Colonic mucosa (tissue), 4 donors: ENCODE measurements around the gene TMEM63A. TPM values are rescaled to one million over a fixed set of nuclear protein-coding genes. Genes with fewer than 3 reads are reported as not detected.

Experiments
- DNase-seq: peaks from one replicate; pipeline ENCODE4 v3.0.0-alpha.2; 2020
- H3K27ac ChIP-seq: fragments of 200-600 bp; one replicate; pipeline ENCODE4 v1.8.0; 2021
- H3K27me3 ChIP-seq: fragments of 200-600 bp; one replicate; pipeline ENCODE4 v1.8.0; 2021
- H3K36me3 ChIP-seq: fragments of 200-600 bp; one replicate; pipeline ENCODE4 v1.8.0; 2021
- H3K4me1 ChIP-seq: fragments of 200-600 bp; one replicate; pipeline ENCODE4 v1.8.0; 2021; ENCODE audit warnings: mild to moderate bottlenecking
- H3K4me3 ChIP-seq: fragments of 200-600 bp; one replicate; pipeline ENCODE4 v1.8.0; 2021
- H3K9ac ChIP-seq, 2 donors: one replicate each; pipeline ENCODE4 v1.7.0; 2013; ENCODE audit warnings: control low read depth in 2 of 2, low read depth in 2 of 2, low read length in 2 of 2
- H3K9me3 ChIP-seq: fragments of 200-600 bp; one replicate; pipeline ENCODE4 v1.8.0; 2021
- intact Hi-C: fragments of 100-400 bp; cut with DNase I; formaldehyde crosslinking; loops from one replicate; pipeline ENCODE4 v1.14.1; 2022
- total RNA-seq, 2 donors: library from RNA; stranded (reverse); fragmentation: NEBNext Ultra II Directional in 1 of 2; extraction: Animal tissue kit (Norgen Biotek cat#: 25700) in 1 of 2; gene quantifications; one replicate each; pipeline ENCODE4 v1.2.1, GENCODE V29; 2021
- TF ChIP-seq, protein P1 (sequence below): fragments of 200-600 bp; IDR thresholded peaks from one replicate; pipeline ENCODE4 v1.8.0; 2022; ENCODE audit warnings: antibody characterized with exemption, mild to moderate bottlenecking
- donor health status: healthy.
- donor health status: DM: no; HTN: no; CAD: no.
- donor health status: DM: no; HTN: no; CAD: no.

The TMEM63A gene
- total RNA-seq, 2 donors from 2014 or later, result 124 to 165 TPM

DNA sequence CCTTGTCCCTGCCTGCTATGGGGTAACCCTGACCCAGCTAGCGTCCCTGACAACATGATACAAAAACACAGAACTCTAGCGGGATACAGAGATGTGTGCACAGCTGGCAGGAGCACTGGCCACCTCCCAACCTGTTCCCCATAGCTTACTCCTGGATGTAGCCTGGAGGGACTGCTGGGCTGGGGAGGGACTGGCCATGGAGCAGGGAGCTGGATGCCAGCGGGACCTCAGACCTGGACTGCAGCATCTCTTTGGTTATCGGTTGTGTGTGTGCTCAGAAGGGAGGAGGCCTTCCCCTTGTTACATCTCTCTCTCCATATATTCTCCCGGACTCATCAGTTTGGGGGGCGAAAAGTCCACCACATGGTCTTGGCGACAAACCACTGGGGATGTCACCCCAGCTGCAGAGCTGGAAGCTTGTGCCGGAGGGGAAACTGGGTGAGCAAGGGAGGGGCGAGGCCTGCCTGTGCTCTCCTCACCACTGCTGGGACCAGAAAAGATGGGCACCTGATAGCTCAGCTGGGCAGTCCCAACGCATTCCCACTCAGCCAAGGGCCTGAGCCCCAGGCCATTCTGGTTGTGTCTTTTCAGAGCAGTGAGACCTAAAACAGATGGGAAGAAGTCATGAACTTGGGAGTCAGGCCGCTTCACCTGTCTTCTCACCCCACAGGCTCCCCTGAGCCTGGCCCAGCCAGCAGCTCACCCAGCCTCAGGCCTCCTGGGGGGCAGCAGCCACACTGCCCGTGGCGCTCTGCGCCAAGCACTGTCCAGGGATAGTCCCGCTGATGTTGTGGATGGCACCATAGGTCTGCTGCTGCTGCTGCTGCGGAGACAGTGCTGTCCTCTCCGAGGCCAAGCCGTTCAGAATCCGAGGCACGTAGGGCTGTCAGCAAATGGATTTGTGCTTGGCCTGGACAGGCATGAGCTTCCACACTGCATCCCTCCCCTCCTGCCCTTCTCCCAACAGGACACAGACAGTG, 35.6 kb downstream of the TMEM63A start:
- TF ChIP-seq, protein P1, sequence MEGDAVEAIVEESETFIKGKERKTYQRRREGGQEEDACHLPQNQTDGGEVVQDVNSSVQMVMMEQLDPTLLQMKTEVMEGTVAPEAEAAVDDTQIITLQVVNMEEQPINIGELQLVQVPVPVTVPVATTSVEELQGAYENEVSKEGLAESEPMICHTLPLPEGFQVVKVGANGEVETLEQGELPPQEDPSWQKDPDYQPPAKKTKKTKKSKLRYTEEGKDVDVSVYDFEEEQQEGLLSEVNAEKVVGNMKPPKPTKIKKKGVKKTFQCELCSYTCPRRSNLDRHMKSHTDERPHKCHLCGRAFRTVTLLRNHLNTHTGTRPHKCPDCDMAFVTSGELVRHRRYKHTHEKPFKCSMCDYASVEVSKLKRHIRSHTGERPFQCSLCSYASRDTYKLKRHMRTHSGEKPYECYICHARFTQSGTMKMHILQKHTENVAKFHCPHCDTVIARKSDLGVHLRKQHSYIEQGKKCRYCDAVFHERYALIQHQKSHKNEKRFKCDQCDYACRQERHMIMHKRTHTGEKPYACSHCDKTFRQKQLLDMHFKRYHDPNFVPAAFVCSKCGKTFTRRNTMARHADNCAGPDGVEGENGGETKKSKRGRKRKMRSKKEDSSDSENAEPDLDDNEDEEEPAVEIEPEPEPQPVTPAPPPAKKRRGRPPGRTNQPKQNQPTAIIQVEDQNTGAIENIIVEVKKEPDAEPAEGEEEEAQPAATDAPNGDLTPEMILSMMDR, result no peak
- Histone ChIP-seq H3K27ac (no peak overlapping the region), H3K4me1 (peaks cover 8% of the 10 kb centered on the region), H3K27me3 (no peaks in the 10 kb centered on the region), H3K4me3 (no peak overlapping the region), H3K36me3 (no peaks in the 10 kb centered on the region), H3K9me3 (no peaks in the 10 kb centered on the region), H3K9ac (peak overlapping the region in 1 of 2 donors; percentile 28)
- intact Hi-C loops, result loop anchor here (5.0 to 10.0 kb wide), 3 partner anchors 66 to 128 kb away; partner anchors contain the start of gene SRP9
- DNase-seq, result no peak

DNA sequence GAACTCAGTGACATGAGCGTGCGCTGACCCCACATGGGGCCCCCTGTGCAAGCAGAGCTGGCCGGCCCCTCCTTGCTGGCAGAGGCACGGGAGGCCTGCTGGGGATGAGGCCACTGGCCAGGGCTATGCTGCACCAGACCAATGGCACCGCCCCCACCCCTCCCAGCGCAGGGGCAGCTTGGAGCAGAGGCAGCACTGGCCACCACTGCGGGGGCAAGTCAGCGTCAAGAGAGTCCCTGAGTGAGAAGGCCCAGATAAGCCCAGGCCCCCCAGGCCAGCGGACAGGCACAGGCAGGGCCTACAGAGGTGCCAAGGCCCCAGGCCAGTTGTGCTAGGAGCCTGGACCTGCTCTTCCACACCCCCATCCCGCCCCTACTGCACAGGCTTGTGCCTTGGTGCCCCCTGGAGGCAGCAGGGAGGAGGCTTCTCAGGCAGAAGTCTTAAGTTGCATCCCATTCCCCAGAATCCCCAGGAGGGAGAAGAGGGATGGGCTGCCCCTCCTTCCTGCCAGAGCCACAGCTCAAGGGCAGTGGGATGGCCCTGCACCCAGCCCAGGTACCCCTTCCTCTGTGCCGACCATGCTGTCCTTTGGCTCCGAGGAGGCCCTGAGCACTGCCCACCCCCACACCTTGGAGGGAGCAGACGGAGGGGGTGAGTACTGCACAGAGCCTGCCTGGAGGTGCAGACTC, 36.5 kb downstream of the TMEM63A start:
- peak; percentile 69 for DNase-seq
- no peak overlapping the region for H3K9ac ChIP-seq
- peaks cover 8% of the 10 kb centered on the region for H3K4me1 ChIP-seq
- intact Hi-C loops, result loop anchor here (2.0 to 10.0 kb wide), 4 partner anchors 67 to 371 kb away; partner anchors contain the start of gene SRP9
- H3K36me3 ChIP-seq, result no peaks in the 10 kb centered on the region
- H3K4me3 ChIP-seq, result no peak overlapping the region
- H3K9me3 ChIP-seq, result no peaks in the 10 kb centered on the region
- TF ChIP-seq, protein P1, result peak; percentile 39
- no peaks in the 10 kb centered on the region for H3K27me3 ChIP-seq
- H3K27ac ChIP-seq, result no peak overlapping the region

DNA sequence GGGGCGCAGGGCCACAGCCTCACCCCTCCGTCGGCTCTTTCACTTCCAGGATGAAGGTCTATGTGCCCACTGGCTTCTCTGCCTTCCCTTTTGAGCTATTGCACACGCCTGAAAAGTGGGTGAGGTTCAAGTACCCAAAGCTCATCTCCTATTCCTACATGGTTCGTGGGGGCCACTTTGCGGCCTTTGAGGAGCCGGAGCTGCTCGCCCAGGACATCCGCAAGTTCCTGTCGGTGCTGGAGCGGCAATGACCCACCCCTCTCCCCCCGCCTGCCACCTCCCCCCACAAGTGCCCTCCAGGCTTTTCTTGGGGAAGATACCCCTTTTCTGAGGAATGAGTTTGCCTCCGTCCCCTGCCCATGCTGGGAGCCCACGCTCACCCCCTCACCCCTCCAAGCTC, 37.1 kb downstream of the TMEM63A start:
- H3K27me3 ChIP-seq, result no peaks in the 10 kb centered on the region
- H3K4me3 ChIP-seq, result no peak overlapping the region
- H3K9me3 ChIP-seq, result no peaks in the 10 kb centered on the region
- no peak overlapping the region for H3K9ac ChIP-seq
- intact Hi-C loops, result loop anchor here (2.0 to 10.0 kb wide), 4 partner anchors 67 to 370 kb away; partner anchors contain the start of gene SRP9
- peaks cover 8% of the 10 kb centered on the region for H3K4me1 ChIP-seq
- no peak for DNase-seq
- TF ChIP-seq, protein P1, result no peak
- no peak overlapping the region for H3K27ac ChIP-seq
- no peaks in the 10 kb centered on the region for H3K36me3 ChIP-seq

DNA sequence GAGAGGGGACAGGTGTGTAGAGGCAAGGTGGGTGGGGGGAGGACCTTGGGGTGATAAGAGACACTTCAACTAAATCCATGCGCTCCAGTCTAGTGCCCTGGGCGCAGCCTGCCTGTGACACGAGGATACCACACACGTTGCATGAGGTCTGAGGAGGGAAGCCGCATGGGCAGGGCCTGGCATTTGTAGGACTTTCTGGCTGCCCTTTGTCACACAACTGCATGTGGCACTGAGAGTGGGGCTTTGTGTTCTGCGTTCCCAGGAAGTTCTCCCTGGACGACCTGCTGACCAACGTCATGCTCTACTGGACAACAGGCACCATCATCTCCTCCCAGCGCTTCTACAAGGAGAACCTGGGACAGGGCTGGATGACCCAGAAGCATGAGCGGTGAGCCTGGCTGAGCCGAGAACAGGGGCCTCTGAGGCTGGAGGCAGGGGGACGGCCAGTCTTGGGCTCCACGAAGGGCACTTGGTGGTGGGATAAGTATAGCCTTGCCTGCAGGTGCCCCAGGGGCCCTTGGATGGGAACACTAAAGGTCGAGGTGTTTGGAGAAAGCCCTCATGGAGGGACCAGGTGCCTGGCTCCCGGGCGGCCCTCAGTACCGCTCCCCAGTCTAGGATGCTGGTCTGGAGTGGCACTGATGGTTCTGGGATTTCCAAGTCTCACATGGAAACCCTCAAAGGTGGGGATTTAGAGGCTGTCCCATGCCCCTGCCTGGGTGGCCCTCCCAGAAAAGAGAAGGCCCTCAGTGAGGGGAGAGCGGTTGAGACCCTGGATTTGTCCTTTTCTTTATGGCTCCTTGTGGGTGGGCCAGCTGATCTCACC, 37.7 kb downstream of the TMEM63A start:
- H3K4me3 ChIP-seq, result no peak overlapping the region
- H3K4me1 ChIP-seq, result peaks cover 8% of the 10 kb centered on the region
- intact Hi-C loops, result loop anchor here (2.0 to 10.0 kb wide), 4 partner anchors 67 to 370 kb away; partner anchors contain the start of gene SRP9
- TF ChIP-seq, protein P1, result no peak
- H3K9me3 ChIP-seq, result no peaks in the 10 kb centered on the region
- peak overlapping the region in 1 of 2 donors; percentile 1 for H3K9ac ChIP-seq
- H3K27me3 ChIP-seq, result no peaks in the 10 kb centered on the region
- no peak overlapping the region for H3K27ac ChIP-seq
- DNase-seq, result no peak
- H3K36me3 ChIP-seq, result no peaks in the 10 kb centered on the region

DNA sequence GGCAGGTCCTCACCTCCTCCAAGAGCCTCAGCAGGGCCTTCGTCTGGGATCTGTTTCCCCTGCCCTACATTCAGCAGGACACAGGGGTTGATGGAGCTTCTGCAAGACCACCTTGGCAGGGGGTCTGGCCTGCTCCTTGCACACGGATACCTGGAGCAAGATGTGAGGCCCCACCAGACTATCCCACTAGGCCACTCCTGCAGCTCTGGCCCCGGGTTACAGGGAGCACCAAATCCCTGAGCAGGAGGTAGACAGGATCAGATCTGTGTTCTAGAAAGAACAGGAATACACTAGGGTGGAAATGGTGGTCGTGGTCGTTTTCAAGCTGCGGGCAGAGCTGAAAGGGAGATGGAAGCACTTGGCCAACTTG, 38.8 kb downstream of the TMEM63A start:
- Histone ChIP-seq H3K9ac (no peak overlapping the region), H3K27me3 (no peaks in the 10 kb centered on the region), H3K27ac (no peak overlapping the region), H3K4me3 (no peak overlapping the region), H3K4me1 (peaks cover 4% of the 10 kb centered on the region), H3K9me3 (no peaks in the 10 kb centered on the region), H3K36me3 (no peaks in the 10 kb centered on the region)
- DNase-seq, result no peak
- TF ChIP-seq, protein P1, result no peak
- intact Hi-C loops, result loop anchor here (10.0 kb wide), 1 partner anchor 131 kb away; no protein-coding TSS in a partner anchor
